K562 (cell line): Measurements from ENCODE around the gene MED29. TPM values are rescaled to one million over a fixed set of nuclear protein-coding genes. Genes with fewer than 3 reads are reported as not detected.

Experiments
- BACH1 ChIP-seq: fragments of 200-800 bp; sonication (Bioruptor generic); IDR thresholded peaks from 2 replicates; pipeline ENCODE4 v1.6.1; 2016; ENCODE audit warnings: missing genetic modification characterization, missing compliant biosample characterization
- BCLAF1 ChIP-seq, 2 experiments: fragments of 450-650 bp in 1 of 2; IDR thresholded peaks; 2 replicates each; pipeline ENCODE4 v1.6.1; 2011 to 2017; ENCODE audit warnings: low read depth in 2 of 2, antibody characterized with exemption in 1 of 2, borderline replicate concordance in 1 of 2, low read length in 1 of 2, mild to moderate bottlenecking in 1 of 2, mixed read lengths in 1 of 2; ENCODE audit not compliant: control insufficient read depth in 1 of 2
- BRCA1 ChIP-seq, 2 experiments: fragments of 450-650 bp in 1 of 2; sonication (generic) in 1 of 2; formaldehyde crosslinking in 1 of 2; IDR thresholded peaks; 2 replicates each; pipeline versions ENCODE4 v1.5.0 to v1.6.1; 2017 to 2020; ENCODE audit warnings: mild to moderate bottlenecking in 1 of 2, missing genetic modification reagents in 1 of 2
- CHD2 ChIP-seq: IDR thresholded peaks from 2 replicates; pipeline ENCODE4 v1.6.1; 2011; ENCODE audit warnings: low read depth, low read length
- ETS2 ChIP-seq: IDR thresholded peaks from 2 replicates; pipeline ENCODE4 v1.6.1; 2016; ENCODE audit warnings: borderline replicate concordance, missing genetic modification characterization, mild to moderate bottlenecking, moderate library complexity, missing compliant biosample characterization; ENCODE audit not compliant: poor library complexity, severe bottlenecking
- NBN ChIP-seq: fragments of 450-650 bp; IDR thresholded peaks from 2 replicates; pipeline ENCODE4 v1.6.1; 2016; ENCODE audit warnings: low read depth, mild to moderate bottlenecking
- RFX5 ChIP-seq: IDR thresholded peaks from 2 replicates; pipeline ENCODE4 v1.6.1; 2011; ENCODE audit warnings: low read depth, mild to moderate bottlenecking, improper control_type of control experiment, low read length
- SIN3A ChIP-seq, 2 experiments: fragments of 150-350 bp in 1 of 2; IDR thresholded peaks; 2 replicates each; pipeline ENCODE4 v1.6.1; 2011 to 2016; ENCODE audit warnings: borderline replicate concordance in 2 of 2, low read depth in 2 of 2, low read length in 2 of 2, mild to moderate bottlenecking in 2 of 2, moderate library complexity in 2 of 2; ENCODE audit not compliant: control insufficient read depth in 1 of 2
- TEAD4 ChIP-seq, 2 experiments: sonication (generic) in 1 of 2; formaldehyde crosslinking in 1 of 2; IDR thresholded peaks; 2 replicates each; pipeline versions ENCODE4 v1.6.1 to v1.8.0; 2012 to 2022; ENCODE audit warnings: borderline replicate concordance in 1 of 2, inconsistent platforms in 1 of 2, low read length in 1 of 2, mild to moderate bottlenecking in 1 of 2, missing genetic modification reagents in 1 of 2
- TRIM25 ChIP-seq: fragments of 450-650 bp; IDR thresholded peaks from 2 replicates; pipeline ENCODE4 v1.7.0; 2016; ENCODE audit warnings: borderline replicate concordance
- polyA plus RNA-seq, 8 experiments: library from polyadenylated mRNA; depleted of rRNA in 4 of 8; stranded (reverse) in 5 of 8; unstranded in 3 of 8; fragments of >200 nt; fragmentation: Nextera tagmentation in 2 of 8; fragmentation: Illumina TruSeq in 1 of 8; extraction: Ambion mirVana in 2 of 8; extraction: Trizol in 1 of 8; gene quantifications; 2 replicates each; pipeline versions ENCODE4 v1.2.1 to v1.2.3, GENCODE V29; 2011 to 2014; ENCODE audit warnings: inconsistent platforms in 1 of 8, missing spikeins in 1 of 8
- total RNA-seq, 7 experiments: library from RNA; depleted of rRNA in 6 of 7; stranded (reverse); fragments of >200 nt in 6 of 7; fragmentation: Illumina TruSeq in 2 of 7; extraction: Trizol in 2 of 7; gene quantifications; 2 replicates each; pipeline versions ENCODE4 v1.2.1 to v1.2.3, GENCODE V29; 2011 to 2021; ENCODE audit warnings: low replicate concordance in 1 of 7
- TF ChIP-seq, protein P1 (sequence below): IDR thresholded peaks from 3 replicates; pipeline ENCODE4 v1.6.1; 2011; ENCODE audit warnings: borderline replicate concordance, mild to moderate bottlenecking, moderate library complexity; ENCODE audit not compliant: insufficient read length; ENCODE audit errors: extremely low read depth
- TF ChIP-seq, protein P2 (sequence below), 2 experiments: fragments of 150-350 bp in 1 of 2; IDR thresholded peaks; 2 replicates each; pipeline ENCODE4 v1.6.1; 2012 to 2016; ENCODE audit warnings: low read depth in 2 of 2, low read length in 2 of 2, mild to moderate bottlenecking in 1 of 2, moderate library complexity in 1 of 2

Gene MED29
- total and polyA plus RNA-seq, 9 of the 15 experiments (the other 6 are each of a cell fraction or from before 2014, with no cell fraction given): 1.8 to 22.6 (median 12.4) TPM

DNA sequence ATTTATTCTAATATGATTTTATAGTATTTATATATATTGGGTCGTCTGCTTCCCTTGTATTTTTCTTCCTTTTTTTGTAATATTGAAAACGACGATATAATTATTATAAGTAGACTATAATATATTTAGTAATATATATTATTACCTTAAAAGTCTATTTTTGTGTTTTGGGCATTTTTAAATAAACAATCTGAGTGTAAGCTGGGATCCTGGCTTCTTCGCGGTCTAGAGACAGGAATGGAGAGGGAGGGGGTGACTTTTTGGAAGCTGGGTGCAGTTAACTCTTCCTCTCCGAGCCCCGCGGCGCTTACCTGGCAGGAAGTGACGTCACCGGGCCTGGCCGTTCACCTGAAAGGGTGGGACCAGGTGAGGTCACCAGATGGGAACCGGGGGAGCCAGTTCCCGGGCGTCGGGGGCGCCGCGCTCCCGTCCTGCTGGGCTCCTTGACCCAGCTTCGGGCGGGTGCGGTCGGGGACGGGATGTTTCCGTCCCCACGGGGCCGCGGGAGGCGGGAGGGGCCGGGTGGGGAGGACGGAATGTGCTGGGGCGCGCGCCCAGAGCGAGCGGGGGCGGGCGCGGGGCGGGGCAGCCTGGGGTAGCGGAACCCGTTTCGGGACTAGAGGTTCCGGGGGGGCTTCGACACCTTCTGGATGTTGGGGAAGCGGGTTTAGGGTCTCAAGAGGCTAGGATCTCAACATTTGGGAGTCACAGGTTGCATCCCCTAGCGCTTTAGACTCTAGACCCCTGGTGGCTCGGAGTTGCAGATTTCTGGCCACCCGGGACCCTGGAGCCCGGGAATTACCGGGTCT lies 18.2 kb downstream of the MED29 start (continued):
- TF ChIP-seq TRIM25 (no peak), ETS2 (tag) (no peak), BACH1 (no peak), BCLAF1 (IDR thresholded peaks at IDR 0.05; ENCODE audit: borderline replicate concordance in 1 of 2, control insufficient read depth in 1 of 2, low read depth in 2 of 2, low read length in 1 of 2) (no peak), BRCA1 (IDR thresholded peaks at IDR 0.05) (no peak), BRCA1 (CRISPR knock-in tag; IDR thresholded peaks at IDR 0.05) (no peak), RFX5 (no peak), SIN3A (IDR thresholded peaks at IDR 0.05; ENCODE audit: borderline replicate concordance in 2 of 2, control insufficient read depth in 1 of 2, low read depth in 2 of 2, low read length in 2 of 2) (peak in 1 of 2 experiments; percentile 88; a peak in 2 of 4 replicates), TEAD4 (IDR thresholded peaks at IDR 0.05; ENCODE audit: low read length) (peak; percentile 35), TEAD4 (CRISPR knock-in tag; IDR thresholded peaks at IDR 0.05; ENCODE audit: borderline replicate concordance) (no peak), NBN (peak; percentile 47; the same call in 1 of the 2 replicates), CHD2 (no peak)
- TF ChIP-seq, protein P1, sequence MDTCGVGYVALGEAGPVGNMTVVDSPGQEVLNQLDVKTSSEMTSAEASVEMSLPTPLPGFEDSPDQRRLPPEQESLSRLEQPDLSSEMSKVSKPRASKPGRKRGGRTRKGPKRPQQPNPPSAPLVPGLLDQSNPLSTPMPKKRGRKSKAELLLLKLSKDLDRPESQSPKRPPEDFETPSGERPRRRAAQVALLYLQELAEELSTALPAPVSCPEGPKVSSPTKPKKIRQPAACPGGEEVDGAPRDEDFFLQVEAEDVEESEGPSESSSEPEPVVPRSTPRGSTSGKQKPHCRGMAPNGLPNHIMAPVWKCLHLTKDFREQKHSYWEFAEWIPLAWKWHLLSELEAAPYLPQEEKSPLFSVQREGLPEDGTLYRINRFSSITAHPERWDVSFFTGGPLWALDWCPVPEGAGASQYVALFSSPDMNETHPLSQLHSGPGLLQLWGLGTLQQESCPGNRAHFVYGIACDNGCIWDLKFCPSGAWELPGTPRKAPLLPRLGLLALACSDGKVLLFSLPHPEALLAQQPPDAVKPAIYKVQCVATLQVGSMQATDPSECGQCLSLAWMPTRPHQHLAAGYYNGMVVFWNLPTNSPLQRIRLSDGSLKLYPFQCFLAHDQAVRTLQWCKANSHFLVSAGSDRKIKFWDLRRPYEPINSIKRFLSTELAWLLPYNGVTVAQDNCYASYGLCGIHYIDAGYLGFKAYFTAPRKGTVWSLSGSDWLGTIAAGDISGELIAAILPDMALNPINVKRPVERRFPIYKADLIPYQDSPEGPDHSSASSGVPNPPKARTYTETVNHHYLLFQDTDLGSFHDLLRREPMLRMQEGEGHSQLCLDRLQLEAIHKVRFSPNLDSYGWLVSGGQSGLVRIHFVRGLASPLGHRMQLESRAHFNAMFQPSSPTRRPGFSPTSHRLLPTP: no peak
- TF ChIP-seq, protein P2, sequence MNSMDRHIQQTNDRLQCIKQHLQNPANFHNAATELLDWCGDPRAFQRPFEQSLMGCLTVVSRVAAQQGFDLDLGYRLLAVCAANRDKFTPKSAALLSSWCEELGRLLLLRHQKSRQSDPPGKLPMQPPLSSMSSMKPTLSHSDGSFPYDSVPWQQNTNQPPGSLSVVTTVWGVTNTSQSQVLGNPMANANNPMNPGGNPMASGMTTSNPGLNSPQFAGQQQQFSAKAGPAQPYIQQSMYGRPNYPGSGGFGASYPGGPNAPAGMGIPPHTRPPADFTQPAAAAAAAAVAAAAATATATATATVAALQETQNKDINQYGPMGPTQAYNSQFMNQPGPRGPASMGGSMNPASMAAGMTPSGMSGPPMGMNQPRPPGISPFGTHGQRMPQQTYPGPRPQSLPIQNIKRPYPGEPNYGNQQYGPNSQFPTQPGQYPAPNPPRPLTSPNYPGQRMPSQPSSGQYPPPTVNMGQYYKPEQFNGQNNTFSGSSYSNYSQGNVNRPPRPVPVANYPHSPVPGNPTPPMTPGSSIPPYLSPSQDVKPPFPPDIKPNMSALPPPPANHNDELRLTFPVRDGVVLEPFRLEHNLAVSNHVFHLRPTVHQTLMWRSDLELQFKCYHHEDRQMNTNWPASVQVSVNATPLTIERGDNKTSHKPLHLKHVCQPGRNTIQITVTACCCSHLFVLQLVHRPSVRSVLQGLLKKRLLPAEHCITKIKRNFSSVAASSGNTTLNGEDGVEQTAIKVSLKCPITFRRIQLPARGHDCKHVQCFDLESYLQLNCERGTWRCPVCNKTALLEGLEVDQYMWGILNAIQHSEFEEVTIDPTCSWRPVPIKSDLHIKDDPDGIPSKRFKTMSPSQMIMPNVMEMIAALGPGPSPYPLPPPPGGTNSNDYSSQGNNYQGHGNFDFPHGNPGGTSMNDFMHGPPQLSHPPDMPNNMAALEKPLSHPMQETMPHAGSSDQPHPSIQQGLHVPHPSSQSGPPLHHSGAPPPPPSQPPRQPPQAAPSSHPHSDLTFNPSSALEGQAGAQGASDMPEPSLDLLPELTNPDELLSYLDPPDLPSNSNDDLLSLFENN (IDR thresholded peaks at IDR 0.05; ENCODE audit: low read depth in 2 of 2, low read length in 2 of 2): no peak
